ENCODE measurements around the gene NFE2L3.
A peak's percentile ranks its signal among the peaks of the same experiment; 100 is the strongest.
"Not testable (repeated sequence)": the region's sequence is repeated elsewhere in the genome, so short reads cannot be mapped to it uniquely, and the experiment has no call there.

The NFE2L3 gene, protein sequence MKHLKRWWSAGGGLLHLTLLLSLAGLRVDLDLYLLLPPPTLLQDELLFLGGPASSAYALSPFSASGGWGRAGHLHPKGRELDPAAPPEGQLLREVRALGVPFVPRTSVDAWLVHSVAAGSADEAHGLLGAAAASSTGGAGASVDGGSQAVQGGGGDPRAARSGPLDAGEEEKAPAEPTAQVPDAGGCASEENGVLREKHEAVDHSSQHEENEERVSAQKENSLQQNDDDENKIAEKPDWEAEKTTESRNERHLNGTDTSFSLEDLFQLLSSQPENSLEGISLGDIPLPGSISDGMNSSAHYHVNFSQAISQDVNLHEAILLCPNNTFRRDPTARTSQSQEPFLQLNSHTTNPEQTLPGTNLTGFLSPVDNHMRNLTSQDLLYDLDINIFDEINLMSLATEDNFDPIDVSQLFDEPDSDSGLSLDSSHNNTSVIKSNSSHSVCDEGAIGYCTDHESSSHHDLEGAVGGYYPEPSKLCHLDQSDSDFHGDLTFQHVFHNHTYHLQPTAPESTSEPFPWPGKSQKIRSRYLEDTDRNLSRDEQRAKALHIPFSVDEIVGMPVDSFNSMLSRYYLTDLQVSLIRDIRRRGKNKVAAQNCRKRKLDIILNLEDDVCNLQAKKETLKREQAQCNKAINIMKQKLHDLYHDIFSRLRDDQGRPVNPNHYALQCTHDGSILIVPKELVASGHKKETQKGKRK

GRCh38 chr7:26151953-26152781, at the start of gene NFE2L3:
NFE2L3 (plus strand) TSS chr7:26152198; CDS start chr7:26152499, 301 bp downstream.
- peak; percentile 70 to 75 (median 74) for DNase-seq (ENCODE audit: low read depth in 3 of 3)

DNA sequence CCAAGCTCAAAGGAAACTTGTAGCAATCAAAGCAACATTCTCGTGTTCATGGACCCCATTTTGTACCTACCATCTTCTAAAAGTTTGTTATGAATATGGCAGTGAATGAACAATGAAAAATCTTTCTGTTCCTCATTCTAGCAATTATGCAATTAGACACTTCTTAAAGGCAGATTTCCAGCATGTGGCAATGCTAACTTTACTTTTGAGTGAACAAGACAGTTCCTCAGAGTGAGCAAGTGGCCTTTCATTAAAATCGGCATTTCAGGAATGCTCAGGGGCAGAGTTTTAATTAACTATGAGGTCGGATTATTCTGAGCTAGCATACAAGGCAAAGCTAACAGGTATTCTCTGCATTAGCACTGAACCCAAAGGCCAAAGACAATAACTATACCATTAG, 48.4 kb upstream of the NFE2L3 start:
- no peak for DNase-seq (ENCODE audit: low read depth in 3 of 3)

DNA sequence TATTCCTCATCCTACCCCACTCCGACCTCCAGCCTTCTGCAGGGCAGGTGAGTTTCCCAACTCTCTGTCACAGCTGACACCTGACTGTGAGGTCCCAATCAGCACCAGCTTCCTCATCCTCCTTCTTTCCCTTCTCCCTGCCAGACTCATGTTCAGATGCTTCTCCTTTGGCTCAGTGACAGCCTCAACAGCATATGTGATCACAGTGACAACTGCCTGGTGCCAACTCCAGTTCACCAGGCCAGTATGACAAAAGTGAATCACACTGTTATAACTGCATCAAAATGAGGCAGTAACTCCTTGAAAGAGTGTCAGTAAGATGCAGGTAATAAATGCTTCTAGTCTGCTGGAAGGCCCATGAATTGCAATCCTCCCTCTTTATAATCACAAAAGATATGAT, 46.8 kb upstream of the NFE2L3 start:
- no peak for DNase-seq (ENCODE audit: low read depth in 3 of 3)

- no peak for DNase-seq (ENCODE audit: low read depth in 3 of 3)
Observed at GRCh38 chr7:26105931-26106330, 46.1 kb upstream of the NFE2L3 start.

DNA sequence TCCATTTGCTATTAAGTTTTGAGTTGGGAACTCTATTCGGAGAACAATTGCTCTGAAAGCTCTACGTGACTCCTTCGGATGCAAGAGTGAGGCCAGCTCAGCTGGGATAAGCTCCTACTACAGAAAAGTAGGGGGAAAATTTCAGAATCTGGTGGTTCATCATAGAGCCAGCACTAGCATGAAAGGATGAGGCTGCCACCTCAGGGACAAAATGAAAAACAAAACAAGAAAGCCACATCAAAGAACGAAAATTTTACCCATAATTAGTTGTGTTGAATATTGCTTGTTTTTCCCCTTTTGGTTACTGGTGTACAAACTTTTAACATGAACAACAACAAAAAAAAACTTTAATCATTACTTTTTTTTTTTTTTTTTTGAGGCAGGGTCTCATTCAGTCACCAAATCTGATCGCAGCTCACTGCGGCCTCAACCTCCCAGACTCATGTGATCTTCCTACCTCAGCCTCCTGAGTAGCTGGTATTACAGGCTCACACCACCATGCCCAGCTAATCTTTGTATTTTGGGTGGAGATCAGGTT, 39.7 kb upstream of the NFE2L3 start:
- no peak for DNase-seq (ENCODE audit: low read depth in 3 of 3)

DNA sequence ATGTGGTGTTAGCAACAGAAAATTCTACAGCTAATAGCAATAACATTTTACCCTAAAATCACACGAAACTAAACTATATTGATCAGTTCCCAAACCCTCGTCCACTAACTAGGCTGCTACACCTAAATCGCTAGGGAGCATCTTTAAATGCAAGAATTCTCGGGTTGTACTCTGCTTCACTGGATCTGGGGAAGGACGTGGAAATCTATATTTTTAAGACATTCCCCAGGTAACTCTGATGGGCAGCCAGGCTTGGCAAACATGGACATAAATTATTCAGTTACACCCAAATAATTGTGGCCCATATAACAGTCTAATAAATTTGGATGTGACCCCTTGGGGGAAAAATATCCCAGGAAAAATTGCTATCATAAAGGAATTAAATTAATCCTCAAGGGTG, 36.3 kb upstream of the NFE2L3 start:
- DNase-seq (ENCODE audit: low read depth in 3 of 3): no peak

DNA sequence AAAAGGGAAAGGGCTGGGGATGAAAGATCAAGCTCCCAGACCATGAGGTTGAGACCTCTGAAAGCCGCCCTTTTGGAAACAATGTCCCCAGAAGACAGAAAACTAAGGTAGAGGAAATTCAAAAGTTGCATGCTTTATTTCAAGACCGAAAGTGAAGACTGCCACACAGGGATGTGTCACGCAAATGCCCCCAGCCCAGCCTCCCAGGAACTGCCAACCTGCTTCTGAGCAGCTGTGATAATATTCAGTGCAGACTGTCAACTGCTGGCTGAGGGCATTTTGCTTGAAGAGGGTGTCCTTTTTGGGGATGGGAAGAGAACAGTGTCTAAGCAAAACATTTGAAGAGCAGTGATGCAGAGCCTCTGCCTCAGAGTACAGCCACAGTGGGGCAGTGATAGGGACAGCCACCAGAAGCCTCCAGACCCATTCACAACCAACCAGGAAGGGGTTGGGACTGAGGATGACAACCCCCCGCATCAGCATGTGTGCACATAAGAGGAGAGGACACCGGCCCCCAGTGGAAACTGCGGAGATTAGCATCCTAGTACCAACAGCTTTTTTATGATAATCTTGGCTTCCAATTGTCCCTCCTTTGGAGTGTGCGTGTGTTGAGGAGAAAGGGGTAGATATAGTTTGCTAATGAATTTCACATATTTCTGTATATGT, 34.7 kb upstream of the NFE2L3 start:
- DNase-seq (ENCODE audit: low read depth in 3 of 3): no peak

- DNase-seq (ENCODE audit: low read depth in 3 of 3): no peak
Observed at GRCh38 chr7:26117970-26118369, 34.0 kb upstream of the NFE2L3 start.

GRCh38 chr7:26122745-26123144, 29.3 kb upstream of the NFE2L3 start:
- DNase-seq (ENCODE audit: low read depth in 3 of 3): no peak

DNA sequence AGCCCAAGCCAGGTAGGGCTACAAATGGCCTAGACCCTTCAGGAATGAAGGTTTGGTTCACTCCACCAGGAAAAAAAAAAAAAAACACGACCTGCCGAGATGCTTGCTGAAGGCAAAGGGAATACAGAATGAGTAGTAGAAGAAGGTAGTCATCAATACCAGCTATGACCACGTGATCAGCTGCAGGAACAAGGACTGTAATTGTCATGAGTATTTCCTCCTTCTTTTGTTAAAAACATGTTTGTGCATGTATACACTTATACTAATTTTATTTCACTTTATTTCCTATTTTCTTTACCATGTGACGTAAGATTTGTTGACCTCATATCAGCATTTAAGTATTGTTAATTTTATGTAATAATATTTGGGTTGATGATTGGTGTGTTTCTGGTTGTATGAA, 27.2 kb upstream of the NFE2L3 start:
- DNase-seq (ENCODE audit: low read depth in 3 of 3): not testable (repeated sequence)

DNA sequence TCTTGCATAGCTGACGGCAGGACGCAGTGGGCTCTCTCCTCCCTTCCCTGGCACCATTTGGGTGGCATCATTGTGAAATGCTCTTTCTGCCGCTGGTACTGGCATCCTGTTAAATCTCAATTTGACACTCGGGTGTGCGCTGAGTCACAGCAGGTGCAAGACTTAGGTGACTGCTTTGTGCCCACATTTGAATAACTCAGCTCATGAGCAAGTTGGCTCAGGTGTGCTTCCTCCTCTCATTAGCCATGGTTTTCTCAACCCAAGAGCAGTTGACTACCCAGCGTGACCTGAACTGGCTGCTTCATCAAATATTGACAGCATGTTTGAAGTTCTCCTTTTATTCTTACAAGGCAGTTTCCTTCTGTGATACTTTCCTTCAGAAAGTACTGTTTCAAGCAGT, 24.6 kb upstream of the NFE2L3 start:
- no peak for DNase-seq (ENCODE audit: low read depth in 3 of 3)

DNA sequence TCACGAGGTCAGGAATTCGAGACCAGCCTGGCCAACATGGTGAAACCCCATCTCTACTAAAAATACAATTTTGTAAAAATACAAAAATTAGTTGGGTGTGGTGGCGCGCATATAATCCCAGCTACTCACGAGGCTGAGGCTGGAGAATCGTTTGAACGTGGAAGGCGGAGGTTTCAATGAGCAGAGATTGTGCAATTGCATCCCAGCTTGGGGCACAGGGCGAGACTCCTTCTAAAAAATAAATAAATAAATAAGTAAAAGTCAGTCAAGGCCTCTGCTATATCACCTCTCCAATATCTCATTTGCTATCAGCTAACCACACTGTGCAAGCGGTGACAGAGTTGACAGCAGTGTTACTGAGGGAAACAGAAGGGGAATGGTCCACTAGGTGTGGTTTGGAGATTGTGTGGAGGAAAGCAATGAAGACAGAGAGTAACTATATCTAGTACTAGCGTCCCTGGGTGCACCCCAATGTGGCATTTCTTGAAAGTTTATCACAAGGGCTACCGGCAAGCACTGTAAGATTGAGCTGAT, 20.9 kb upstream of the NFE2L3 start:
- DNase-seq (ENCODE audit: low read depth in 3 of 3): no peak

DNA sequence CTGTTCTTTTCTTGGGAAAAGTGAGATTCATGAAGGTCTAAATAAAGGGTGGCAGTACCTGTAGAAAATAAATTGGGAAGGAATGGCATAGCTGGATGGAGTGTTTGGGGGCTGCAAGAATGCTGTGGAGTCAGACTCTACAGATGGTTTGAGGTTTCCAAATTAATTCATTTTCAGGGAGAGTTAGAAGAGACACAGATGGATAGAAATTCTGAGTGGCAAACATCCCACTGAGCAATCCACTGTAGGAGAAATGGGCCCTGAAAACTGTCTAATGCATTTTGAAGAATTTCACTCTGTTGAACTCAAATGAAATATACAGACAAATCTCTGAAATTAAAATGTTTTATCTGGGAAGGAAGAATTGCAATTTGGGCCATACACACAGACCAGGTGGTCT, 16.9 kb upstream of the NFE2L3 start:
- DNase-seq (ENCODE audit: low read depth in 3 of 3): no peak

DNA sequence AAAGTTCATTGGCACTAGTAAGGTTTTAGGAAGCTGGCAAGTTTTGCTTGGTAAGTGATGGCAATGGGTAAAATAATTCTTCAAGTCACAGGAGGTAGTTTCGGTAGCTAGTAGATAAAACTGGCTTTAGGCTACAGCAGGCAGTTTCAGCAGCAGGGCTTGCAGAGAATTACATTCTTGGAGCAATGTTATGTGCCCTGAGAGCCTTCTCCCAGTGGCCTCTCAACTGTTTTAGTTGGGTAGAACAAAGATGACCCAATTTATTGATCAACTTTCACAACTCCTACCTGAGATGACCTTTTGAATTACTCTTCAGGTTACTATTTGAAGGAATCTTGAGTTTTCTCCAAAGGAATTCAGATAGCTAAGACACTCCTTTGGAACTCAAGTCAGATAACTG, 16.4 kb upstream of the NFE2L3 start:
- no peak for DNase-seq (ENCODE audit: low read depth in 3 of 3)

DNA sequence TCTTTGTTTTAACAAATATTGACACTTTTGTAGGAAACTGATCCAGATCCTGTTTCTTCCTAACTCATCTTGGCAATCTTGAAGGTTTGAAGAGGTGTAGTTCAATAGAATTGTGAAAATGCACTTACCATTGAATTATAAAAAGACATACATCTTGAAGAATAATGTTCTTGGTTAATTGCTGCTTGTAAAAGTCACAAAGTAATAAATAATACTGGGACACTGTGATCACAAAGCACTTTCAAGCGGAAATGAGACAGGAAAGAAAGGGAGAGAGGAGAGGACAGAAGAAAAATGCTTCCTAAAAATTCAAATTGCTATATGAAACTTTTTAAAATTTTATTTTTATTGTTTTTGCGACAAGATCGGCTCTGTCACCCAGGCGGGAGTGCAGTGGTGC, 15.2 kb upstream of the NFE2L3 start:
- DNase-seq (ENCODE audit: low read depth in 3 of 3): no peak

DNA sequence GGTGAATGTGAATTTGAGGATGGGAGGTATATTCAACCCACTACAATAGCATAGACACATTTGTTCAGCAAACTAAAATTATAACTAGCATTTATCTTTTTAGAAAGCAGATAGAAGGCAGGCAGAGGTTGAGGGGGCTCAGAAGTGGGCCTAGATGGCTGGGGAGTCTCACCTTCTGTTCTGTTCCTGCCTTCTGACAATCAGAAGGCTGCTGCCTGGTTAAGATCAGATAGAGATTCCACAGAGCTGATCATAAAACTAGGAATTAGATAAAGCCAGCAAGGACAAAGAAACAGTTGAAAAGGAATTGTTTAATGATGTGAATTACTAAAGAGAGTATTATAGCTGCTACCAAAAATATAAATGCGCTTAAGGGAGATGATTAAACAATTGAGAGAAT, 11.6 kb upstream of the NFE2L3 start:
- no peak for DNase-seq (ENCODE audit: low read depth in 3 of 3)

DNA sequence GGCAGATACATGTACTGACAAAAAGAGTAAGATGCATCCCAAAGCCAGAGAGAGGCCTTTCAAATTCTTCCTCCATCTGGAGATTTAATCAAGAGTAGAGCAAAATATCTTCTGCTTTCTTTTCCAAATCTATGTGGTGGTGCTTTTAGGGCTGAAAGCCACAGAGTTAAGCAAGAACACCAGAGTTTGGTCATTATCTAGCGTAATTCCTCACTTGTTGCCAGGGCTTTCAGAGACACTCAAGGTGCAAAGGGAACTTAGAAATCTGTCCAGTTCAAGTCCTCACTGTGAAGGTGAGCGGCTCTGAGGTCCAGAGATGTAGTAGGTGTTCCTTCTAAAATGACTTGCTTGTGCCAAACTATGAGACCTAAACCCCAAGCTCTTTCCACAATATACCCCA, 10.9 kb upstream of the NFE2L3 start:
- DNase-seq (ENCODE audit: low read depth in 3 of 3): no peak

DNA sequence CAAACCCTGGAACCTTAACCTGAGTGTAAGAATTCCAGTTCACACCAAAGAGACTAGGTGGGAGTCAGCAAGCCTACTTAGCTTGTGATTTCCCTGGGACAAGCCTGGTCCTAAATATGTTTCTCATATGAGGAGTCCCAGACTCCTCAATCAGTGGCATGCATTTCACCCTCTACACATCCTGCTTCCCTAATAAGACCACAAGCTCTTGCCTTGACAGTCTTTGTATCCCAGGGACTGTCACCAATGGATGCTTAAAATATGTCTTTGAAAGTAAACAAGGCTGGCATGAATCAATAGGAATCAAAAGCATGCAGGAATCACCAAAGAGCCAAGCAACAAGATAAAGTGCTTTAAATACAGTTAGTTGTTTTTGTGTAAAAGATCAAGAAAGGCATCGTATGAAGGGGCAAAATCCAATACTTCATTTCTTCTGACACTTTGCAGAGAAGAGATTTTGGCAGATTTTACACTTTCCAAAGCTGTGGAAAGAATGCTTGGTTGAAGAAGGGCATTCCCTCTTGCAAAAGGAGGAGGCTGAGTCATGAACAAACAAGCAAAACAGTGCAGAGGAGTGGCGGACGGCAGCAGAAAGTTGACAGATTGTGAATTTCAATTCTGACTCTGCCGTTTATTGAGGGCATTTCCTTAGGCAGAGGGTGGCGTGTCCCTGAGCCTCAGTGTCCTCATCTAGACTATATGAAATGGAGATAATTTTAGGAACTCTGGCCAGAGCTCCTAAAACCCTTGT, 8.5 kb upstream of the NFE2L3 start:
- no peak for DNase-seq (ENCODE audit: low read depth in 3 of 3)

DNA sequence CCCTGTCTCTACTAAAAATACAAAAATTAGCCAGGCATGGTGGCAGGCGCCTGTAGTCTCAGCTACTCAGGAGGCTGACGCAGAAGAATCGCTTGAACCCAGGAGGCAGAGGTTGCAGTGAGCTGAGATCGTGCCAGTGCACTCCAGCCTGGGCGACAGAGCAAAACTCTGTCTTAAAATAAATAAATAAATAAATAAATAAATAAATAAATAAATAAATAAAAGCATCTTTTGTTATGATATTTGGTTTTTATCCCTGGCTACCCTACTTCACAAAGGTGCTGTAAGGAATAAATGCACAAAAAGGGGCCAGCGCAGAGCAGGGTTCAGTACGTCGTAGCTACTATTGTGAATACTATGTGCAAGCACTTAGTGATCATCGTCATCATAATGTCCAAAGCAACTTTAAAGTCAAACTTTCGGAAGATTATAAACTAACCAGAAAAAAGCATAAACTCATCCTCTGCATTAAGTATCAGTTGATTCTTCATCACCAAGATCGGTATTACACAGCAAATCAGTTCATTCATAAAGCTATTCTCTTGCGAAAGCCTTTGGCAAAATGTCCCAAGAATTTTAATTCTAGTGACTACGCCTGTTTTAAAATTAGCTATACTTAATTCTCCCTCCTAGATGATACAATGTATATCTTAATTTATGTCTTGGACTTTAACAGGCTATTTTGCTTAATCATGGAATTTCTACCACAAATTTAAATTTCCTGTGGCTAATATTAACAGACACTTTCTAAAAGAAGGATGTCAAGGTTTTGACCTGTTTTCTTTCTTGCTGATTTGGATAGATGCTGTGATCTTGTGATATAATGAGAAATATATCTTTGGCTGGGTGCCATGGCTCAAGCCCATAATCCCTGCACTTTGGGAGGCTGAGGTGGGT, 7.6 kb upstream of the NFE2L3 start:
- no peak for DNase-seq (ENCODE audit: low read depth in 3 of 3)

- no peak for DNase-seq (ENCODE audit: low read depth in 3 of 3)
Observed at GRCh38 chr7:26145238-26145637, 6.8 kb upstream of the NFE2L3 start.

Measured in stimulated activated CD4-positive, alpha-beta T cell treated with anti-CD3 and anti-CD28 coated beads, TNF-alpha, amount 100 ng/mL, for 4 hours (primary cell).